Neural cell (in vitro differentiated cells): ENCODE results near the gene HERC3. TPM values are rescaled to one million over a fixed set of nuclear protein-coding genes. Genes with fewer than 3 reads are reported as not detected.

Experiments
- H2AFZ ChIP-seq: fragments of 200-600, 300-800 bp; sonication (generic), shearing (Covaris generic); 2 replicates; pipeline ENCODE4 v1.6.0; 2014; ENCODE audit warnings: low read depth, mild to moderate bottlenecking, antibody characterized with exemption, low read length, moderate library complexity
- H3F3A ChIP-seq: fragments of 200-600 bp; shearing (Covaris generic); 2 replicates; pipeline ENCODE4 v1.6.1; 2016; ENCODE audit warnings: mild to moderate bottlenecking, moderate library complexity, mixed read lengths, antibody characterized with exemption, low read length; ENCODE audit not compliant: insufficient read depth, poor library complexity, severe bottlenecking
- H3K27ac ChIP-seq: fragments of 200-600, 300-800 bp; sonication (generic), shearing (Covaris generic); 2 replicates; pipeline ENCODE4 v1.5.1; 2014; ENCODE audit warnings: mild to moderate bottlenecking, low read length, moderate library complexity
- H3K27me3 ChIP-seq: fragments of 300-800, 200-600 bp; sonication (generic), shearing (Covaris generic); 2 replicates; pipeline ENCODE4 v1.6.0; 2014; ENCODE audit warnings: mild to moderate bottlenecking, low read depth, low read length, moderate library complexity; ENCODE audit not compliant: insufficient read depth
- H3K36me3 ChIP-seq: fragments of 300-800, 200-600 bp; sonication (generic), shearing (Covaris generic); 2 replicates; pipeline ENCODE4 v1.5.1; 2014; ENCODE audit warnings: mild to moderate bottlenecking, antibody characterized with exemption, low read length, moderate library complexity; ENCODE audit not compliant: insufficient read depth
- H3K4me2 ChIP-seq: fragments of 300-800, 200-600 bp; sonication (generic), shearing (Covaris generic); 2 replicates; pipeline ENCODE4 v1.6.0; 2014; ENCODE audit warnings: mild to moderate bottlenecking, low read length
- H3K4me3 ChIP-seq: fragments of 300-800, 200-600 bp; sonication (generic), shearing (Covaris generic); 2 replicates; pipeline ENCODE4 v1.5.1; 2014; ENCODE audit warnings: mild to moderate bottlenecking, low read length, moderate library complexity
- H3K79me2 ChIP-seq: fragments of 200-600 bp; shearing (Covaris generic); replicated peaks from 2 replicates; pipeline ENCODE4 v1.6.0; 2014; ENCODE audit warnings: mild to moderate bottlenecking, low read length, moderate library complexity; ENCODE audit not compliant: insufficient read depth
- H3K9ac ChIP-seq: fragments of 300-800, 200-600 bp; sonication (generic), shearing (Covaris generic); 2 replicates; pipeline ENCODE4 v1.6.1; 2016; ENCODE audit warnings: mild to moderate bottlenecking, low read length, mixed read lengths
- H3K9me2 ChIP-seq: fragments of 200-600 bp; shearing (Covaris generic); 2 replicates; pipeline ENCODE4 v1.6.1; 2016; ENCODE audit warnings: mild to moderate bottlenecking, low read length, mixed read lengths; ENCODE audit not compliant: insufficient read depth
- H3K9me3 ChIP-seq: fragments of 200-600, 300-800 bp; sonication (generic), shearing (Covaris generic); 2 replicates; pipeline ENCODE4 v1.6.1; 2016; ENCODE audit warnings: mild to moderate bottlenecking, mixed run types, low read length, moderate library complexity, mixed read lengths
- H4K20me1 ChIP-seq: fragments of 200-600 bp; shearing (Covaris generic); 2 replicates; pipeline ENCODE4 v1.6.1; 2016; ENCODE audit warnings: mild to moderate bottlenecking, mixed run types; ENCODE audit not compliant: insufficient read depth
- EP300 ChIP-seq: fragments of 450-650 bp; conservative IDR thresholded peaks from 2 replicates; pipeline ENCODE4 v1.6.1; 2014; ENCODE audit warnings: antibody characterized with exemption, mild to moderate bottlenecking, moderate library complexity; ENCODE audit not compliant: poor library complexity, severe bottlenecking
- EZH2 ChIP-seq: fragments of 200-600, 300-800 bp; shearing (Covaris generic), sonication (generic); IDR thresholded peaks from 2 replicates; pipeline ENCODE4 v1.6.1; 2014; ENCODE audit warnings: antibody characterized with exemption, low read length, borderline replicate concordance, mild to moderate bottlenecking; ENCODE audit not compliant: insufficient read depth, poor library complexity, severe bottlenecking
- MXI1 ChIP-seq: fragments of 450-650 bp; conservative IDR thresholded peaks from 2 replicates; pipeline ENCODE4 v1.6.1; 2014; ENCODE audit warnings: antibody characterized with exemption, mild to moderate bottlenecking; ENCODE audit not compliant: poor library complexity, severe bottlenecking
- POLR2AphosphoS5 ChIP-seq: IDR thresholded peaks from 2 replicates; pipeline ENCODE4 v1.6.1; 2012
- RAD21 ChIP-seq: fragments of 450-650 bp; conservative IDR thresholded peaks from 2 replicates; pipeline ENCODE4 v1.6.1; 2014; ENCODE audit warnings: antibody characterized with exemption, mild to moderate bottlenecking, moderate library complexity
- SMC3 ChIP-seq: fragments of 450-650 bp; conservative IDR thresholded peaks from 2 replicates; pipeline ENCODE4 v1.6.1; 2014; ENCODE audit warnings: antibody characterized with exemption, mild to moderate bottlenecking, moderate library complexity; ENCODE audit not compliant: poor library complexity
- TAF1 ChIP-seq: IDR thresholded peaks from 2 replicates; pipeline ENCODE4 v1.6.1; 2012; ENCODE audit warnings: low read depth
- polyA plus RNA-seq: library from polyadenylated mRNA; depleted of rRNA; stranded (reverse); fragments of >200 nt; gene quantifications from 2 replicates; pipeline ENCODE4 v1.2.3, GENCODE V29; 2014
- TF ChIP-seq, protein P1 (sequence below): fragments of 450-650 bp; IDR thresholded peaks from 2 replicates; pipeline ENCODE4 v1.5.1; 2014; ENCODE audit warnings: antibody characterized with exemption, mild to moderate bottlenecking, moderate library complexity; ENCODE audit not compliant: poor library complexity, severe bottlenecking
- TF ChIP-seq, protein P2 (sequence below): IDR thresholded peaks from 2 replicates; pipeline ENCODE4 v1.6.1; 2012; ENCODE audit warnings: borderline replicate concordance

Gene HERC3
- polyA plus RNA-seq, 1 donor from 2014 or later = 49.2 TPM

DNA sequence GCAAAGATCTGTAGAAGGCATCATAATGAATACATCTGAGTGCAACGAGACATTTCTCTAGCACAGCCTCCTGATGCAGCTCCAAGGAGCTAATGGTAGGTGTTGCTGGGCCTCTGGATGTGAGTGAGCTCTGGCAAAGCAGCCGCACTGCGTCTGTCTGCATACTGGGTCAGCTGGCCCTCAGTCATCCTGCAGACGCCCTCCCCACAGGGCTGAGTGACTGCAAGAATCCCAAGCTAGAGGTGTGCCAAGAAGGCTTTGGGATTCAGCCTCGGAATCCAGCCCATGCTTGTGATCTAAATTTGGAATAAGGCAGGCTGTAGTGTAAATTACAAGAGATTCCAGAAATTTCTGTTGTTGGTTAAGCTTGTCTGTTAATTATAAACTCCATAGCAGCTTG lies 18.5 kb downstream of the HERC3 start:
- TF ChIP-seq TAF1 = no peak
- TF ChIP-seq MXI1 = no peak
- TF ChIP-seq, protein P1, sequence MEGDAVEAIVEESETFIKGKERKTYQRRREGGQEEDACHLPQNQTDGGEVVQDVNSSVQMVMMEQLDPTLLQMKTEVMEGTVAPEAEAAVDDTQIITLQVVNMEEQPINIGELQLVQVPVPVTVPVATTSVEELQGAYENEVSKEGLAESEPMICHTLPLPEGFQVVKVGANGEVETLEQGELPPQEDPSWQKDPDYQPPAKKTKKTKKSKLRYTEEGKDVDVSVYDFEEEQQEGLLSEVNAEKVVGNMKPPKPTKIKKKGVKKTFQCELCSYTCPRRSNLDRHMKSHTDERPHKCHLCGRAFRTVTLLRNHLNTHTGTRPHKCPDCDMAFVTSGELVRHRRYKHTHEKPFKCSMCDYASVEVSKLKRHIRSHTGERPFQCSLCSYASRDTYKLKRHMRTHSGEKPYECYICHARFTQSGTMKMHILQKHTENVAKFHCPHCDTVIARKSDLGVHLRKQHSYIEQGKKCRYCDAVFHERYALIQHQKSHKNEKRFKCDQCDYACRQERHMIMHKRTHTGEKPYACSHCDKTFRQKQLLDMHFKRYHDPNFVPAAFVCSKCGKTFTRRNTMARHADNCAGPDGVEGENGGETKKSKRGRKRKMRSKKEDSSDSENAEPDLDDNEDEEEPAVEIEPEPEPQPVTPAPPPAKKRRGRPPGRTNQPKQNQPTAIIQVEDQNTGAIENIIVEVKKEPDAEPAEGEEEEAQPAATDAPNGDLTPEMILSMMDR = no peak
- TF ChIP-seq EZH2 = no peak
- TF ChIP-seq POLR2AphosphoS5 = no peak
- no peak for TF ChIP-seq RAD21
- TF ChIP-seq SMC3 = no peak
- no peak for TF ChIP-seq EP300
- TF ChIP-seq, protein P2, sequence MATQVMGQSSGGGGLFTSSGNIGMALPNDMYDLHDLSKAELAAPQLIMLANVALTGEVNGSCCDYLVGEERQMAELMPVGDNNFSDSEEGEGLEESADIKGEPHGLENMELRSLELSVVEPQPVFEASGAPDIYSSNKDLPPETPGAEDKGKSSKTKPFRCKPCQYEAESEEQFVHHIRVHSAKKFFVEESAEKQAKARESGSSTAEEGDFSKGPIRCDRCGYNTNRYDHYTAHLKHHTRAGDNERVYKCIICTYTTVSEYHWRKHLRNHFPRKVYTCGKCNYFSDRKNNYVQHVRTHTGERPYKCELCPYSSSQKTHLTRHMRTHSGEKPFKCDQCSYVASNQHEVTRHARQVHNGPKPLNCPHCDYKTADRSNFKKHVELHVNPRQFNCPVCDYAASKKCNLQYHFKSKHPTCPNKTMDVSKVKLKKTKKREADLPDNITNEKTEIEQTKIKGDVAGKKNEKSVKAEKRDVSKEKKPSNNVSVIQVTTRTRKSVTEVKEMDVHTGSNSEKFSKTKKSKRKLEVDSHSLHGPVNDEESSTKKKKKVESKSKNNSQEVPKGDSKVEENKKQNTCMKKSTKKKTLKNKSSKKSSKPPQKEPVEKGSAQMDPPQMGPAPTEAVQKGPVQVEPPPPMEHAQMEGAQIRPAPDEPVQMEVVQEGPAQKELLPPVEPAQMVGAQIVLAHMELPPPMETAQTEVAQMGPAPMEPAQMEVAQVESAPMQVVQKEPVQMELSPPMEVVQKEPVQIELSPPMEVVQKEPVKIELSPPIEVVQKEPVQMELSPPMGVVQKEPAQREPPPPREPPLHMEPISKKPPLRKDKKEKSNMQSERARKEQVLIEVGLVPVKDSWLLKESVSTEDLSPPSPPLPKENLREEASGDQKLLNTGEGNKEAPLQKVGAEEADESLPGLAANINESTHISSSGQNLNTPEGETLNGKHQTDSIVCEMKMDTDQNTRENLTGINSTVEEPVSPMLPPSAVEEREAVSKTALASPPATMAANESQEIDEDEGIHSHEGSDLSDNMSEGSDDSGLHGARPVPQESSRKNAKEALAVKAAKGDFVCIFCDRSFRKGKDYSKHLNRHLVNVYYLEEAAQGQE = no peak
- Histone ChIP-seq H4K20me1 (no peaks in the 10 kb centered on the region), H3K4me2 (no peak overlapping the region), H3K4me3 (no peak overlapping the region), H3K9me2 (no peaks in the 10 kb centered on the region), H3K9ac (no peak overlapping the region), H3K79me2 (peaks cover 2% of the 10 kb centered on the region), H3K27ac (no peak overlapping the region), H3K27me3 (no peaks in the 10 kb centered on the region), H3F3A (no peaks in the 10 kb centered on the region), H2AFZ (no peak overlapping the region), H3K36me3 (peaks cover 23% of the 10 kb centered on the region), H3K9me3 (no peaks in the 10 kb centered on the region)

DNA sequence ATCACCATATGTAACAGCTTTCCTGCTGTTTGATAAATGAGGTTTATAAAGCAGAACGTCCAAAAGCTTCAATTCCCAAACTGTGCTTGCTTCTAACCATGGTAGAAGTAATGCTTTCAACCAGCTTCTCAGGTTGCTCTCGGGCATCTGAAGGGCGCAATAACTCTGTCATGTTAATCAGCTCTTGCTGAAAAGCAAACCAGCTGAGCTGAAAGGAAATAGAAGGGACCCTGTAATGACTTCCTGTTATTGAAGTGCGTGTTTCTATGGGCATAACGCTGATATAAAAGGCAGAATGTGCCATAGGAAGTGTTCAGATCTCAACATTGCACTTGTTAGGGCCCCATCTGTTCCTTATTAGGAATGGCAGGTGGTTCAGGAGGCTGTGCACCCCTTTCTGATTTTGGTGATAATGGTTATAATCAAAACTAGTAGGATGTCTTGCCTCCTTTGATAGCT lies 21.2 kb downstream of the HERC3 start:
- Histone ChIP-seq H3K9ac (no peak overlapping the region), H3K9me3 (no peaks in the 10 kb centered on the region), H3F3A (no peaks in the 10 kb centered on the region), H3K36me3 (peaks cover 10% of the 10 kb centered on the region), H3K4me3 (peak overlapping the region; percentile 31), H3K27ac (peak overlapping the region; percentile 34), H3K9me2 (no peaks in the 10 kb centered on the region), H3K79me2 (peaks cover 7% of the 10 kb centered on the region), H4K20me1 (peaks cover 4% of the 10 kb centered on the region), H2AFZ (no peak overlapping the region), H3K27me3 (no peaks in the 10 kb centered on the region), H3K4me2 (peak overlapping the region; percentile 36)
- TF ChIP-seq TAF1 (no peak), MXI1 (no peak), EP300 (peak; percentile 25), POLR2AphosphoS5 (no peak), RAD21 (peak; percentile 11), EZH2 (no peak), SMC3 (no peak)
- TF ChIP-seq, protein P2 = no peak
- TF ChIP-seq, protein P1 = no peak
